Raji (cell line): ENCODE results near the gene DOCK1.

Experiments used
- POLR2A ChIP-seq: IDR thresholded peaks from 2 replicates; pipeline ENCODE4 v1.6.1; 2011; ENCODE audit warnings: low read depth, low read length, control low read depth; ENCODE audit not compliant: insufficient read depth

Gene DOCK1

DNA sequence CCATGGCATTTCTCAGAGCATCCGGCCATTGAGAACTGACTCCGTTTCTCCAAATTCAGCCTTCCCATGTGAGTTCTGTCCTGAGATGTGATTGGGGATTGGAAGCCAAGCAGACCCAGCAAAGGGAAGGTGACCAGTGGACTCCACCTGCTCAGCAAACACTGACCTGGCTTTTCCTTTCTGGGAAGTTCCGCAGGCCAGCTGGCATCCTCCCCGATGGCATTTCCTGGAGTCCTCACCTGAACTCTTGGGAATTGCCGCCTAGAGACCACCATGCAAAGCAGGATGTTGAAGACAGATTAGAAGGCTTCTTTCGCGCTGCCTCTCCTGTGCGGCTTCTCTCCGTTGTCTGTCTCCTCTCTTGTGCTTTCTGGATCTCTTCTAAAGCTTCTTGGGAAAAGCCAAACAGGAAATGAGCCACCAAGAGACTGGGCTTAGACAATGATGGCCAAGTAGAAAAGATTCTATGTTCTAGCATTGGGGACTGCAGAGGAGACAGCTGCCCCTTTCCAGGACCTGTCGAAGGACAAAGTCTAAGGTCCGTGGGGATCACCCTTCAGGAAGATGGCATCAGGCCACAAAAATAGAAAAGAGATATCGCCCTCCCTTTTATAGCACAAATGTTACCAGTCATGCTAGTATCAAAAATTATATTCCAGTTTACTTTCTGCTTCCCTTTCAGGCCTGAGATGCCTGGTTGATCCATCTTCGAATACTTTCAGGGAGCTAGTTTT lies 394.9 kb downstream of the DOCK1 start:
- TF ChIP-seq POLR2A: no peak

GRCh38 chr10:127300868-127301321 lies 395.7 kb downstream of the DOCK1 start:
- TF ChIP-seq POLR2A: no peak

- no peak for TF ChIP-seq POLR2A
Observed at GRCh38 chr10:127302343-127302742, 397.1 kb downstream of the DOCK1 start.

DNA sequence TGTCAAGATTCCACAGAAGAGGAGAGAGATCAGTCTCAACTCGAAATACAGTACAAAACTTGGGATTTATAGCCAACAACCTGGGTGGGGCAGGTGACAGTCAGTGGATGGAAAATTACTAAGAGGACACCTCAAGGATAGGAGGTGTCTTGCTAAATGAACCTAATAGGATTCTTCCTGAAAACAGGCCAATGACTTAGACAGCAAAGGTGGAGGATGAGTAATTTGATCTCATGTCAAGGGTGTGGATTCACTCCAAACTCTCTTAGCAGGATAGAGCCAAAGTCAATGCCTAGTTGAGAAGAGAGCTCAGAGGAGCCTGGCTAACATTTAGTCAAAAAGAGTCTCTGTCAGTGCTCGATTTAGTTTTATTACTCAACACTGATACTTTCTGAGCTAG lies 397.9 kb downstream of the DOCK1 start:
- no peak for TF ChIP-seq POLR2A

GRCh38 chr10:127303746-127304145 lies 398.5 kb downstream of the DOCK1 start:
- TF ChIP-seq POLR2A: no peak

DNA sequence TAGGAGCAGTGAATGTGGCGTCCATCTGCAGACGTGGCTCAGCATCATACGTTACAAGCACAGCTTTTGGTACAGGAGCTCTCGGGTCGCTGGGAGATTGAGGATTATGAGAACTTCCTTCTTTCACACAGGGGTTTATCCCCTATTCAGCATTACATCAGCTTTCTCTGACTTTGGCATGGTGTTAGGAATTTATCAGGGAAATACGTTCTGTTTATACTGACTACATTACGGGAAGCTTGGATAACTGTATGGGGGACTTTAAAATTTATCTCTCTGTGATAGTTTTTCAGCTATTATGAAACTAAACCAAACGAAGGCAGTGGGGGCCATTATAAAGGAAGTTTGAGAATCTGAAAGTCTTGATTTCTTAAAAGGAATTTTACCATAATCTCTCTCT lies 401.3 kb downstream of the DOCK1 start:
- no peak for TF ChIP-seq POLR2A

DNA sequence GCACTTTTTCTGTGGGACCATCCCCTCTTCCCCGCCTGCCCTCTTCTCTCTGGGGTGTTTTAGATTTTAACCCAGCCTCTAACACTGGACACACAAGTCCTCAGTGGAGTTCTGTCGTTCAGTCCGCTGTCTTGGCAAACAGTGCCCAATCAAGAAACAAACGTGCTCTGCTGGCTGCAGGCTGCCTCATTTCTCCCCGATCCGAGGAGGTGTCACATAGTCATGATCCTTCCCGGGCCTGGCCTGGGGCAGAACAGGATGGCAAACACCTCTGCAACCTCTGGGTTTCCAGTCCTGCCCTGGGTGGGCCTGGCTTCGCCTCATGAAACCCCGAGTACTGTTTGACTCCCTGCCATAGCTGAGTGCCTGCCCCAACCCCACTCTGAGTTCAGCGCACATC lies 402.1 kb downstream of the DOCK1 start:
- no peak for TF ChIP-seq POLR2A

DNA sequence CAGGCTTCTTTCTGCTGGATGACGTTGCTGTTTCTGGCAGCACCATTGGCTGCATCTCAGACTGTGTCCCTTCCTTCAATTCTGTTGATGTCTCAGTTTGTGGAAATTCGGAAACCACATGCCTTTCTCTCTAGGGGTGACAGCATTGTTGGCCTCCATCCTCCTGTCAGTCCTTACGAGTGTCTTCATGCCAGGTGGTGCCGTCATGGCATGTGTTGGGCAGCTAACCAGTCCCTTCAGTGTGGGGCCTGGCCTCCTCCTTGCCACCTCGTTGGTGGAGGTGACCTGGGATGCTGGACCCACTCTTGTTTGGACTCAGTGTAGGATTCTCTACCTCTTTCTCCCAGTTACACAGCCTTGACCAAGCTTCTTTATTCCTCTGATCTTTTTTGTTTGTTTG lies 402.8 kb downstream of the DOCK1 start:
- TF ChIP-seq POLR2A: no peak

GRCh38 chr10:127310430-127310829 lies 405.2 kb downstream of the DOCK1 start:
- no peak for TF ChIP-seq POLR2A

DNA sequence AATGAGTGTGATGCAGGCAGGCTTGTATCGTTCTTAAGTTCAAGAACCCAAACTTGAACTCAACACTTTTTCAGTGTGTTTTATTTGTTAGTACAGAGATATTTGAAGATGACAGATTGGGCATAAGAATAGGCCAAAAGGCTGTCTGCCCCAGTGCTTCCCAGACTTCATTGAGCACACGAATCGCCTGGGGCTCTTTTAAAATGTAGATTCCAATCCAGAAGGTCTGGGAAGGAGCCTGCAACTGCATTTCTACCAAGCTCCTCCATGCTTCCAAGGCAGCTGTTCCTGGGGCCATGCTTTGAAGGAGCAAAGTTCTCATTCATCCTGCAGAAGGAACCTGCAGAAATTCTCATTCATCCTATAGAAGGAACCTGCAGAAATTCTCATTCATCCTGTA lies 405.7 kb downstream of the DOCK1 start:
- no peak for TF ChIP-seq POLR2A

GRCh38 chr10:127313996-127314700 lies 408.9 kb downstream of the DOCK1 start:
- no peak for TF ChIP-seq POLR2A

- TF ChIP-seq POLR2A: no peak
Observed at GRCh38 chr10:127314797-127315196, 409.6 kb downstream of the DOCK1 start.

GRCh38 chr10:127315888-127316287 lies 410.7 kb downstream of the DOCK1 start:
- TF ChIP-seq POLR2A: no peak

DNA sequence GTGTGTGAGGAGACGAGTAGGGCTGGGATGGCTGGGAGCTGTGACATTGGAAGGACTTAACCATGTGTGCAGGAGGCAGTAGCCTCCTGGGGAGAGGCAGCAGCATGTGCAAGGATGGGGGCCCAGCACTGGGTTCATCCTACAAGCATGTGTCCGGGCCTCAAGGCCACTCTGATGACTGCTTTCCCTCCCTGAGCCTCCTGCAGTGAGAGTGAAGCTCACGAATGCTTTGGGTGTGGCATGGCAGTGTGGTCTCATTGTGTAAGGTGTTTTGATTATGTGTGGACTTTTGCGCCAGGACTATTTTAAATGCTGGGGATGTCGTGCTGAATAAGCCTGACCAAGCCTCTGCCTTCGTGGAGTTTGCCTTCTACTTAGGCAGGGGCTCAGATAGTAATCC lies 413.2 kb downstream of the DOCK1 start:
- no peak for TF ChIP-seq POLR2A

DNA sequence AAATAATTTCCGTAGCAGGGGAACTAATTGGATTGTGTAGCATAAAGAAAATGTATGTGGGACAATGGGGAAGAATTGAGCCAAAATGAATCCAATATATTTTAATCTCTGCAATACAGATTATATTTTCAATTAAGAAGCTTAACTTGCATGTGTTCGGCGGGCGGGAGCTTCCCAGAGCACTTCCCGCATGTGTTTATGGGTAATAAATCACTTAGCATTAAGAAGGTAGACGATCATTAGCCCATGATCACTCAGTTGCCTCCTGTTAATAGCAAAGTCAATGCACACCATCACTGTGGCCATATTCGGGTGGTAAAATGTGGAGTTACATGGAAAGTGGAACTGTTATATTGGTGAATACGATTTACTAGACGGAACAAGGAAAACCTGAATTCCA lies 414.0 kb downstream of the DOCK1 start:
- no peak for TF ChIP-seq POLR2A

DNA sequence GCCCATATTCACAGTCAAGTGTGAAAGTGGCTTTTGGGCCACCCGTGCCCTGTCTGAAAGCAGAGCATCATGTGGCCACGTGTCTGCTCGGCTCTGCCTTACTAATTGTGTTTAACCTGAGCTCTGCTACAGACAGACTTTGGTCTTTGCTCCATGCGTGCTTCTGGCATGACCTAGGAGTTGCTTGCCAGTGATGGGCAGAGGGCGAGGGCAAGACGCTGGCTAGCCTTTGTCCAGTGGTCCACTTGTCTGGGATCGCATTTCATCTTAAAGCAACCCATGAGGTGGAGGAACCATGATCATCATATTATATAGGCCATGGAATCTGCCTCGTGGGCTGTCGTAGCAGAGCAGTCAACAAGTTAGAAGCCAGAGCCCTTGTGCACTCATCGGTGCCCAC lies 414.5 kb downstream of the DOCK1 start:
- TF ChIP-seq POLR2A: no peak

DNA sequence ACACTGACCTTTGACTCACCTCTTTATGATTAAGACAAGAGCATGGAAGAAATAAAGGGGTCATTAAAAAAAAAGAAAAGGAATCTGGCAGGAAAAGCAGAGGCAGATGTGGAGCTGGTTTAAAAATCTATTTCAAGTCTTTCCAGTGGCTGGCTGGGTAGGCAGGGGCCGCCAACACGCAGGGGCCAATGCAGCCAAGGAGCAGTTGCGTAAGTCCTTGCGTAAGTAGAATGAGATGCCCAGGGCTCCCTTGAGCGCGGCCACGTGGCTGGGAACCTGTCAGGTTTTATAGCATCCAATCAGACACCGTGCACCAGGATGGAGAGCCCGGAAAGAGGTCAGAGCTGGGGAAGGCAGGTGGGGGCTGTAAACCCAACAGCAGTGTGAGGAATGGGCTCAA lies 414.9 kb downstream of the DOCK1 start:
- no peak for TF ChIP-seq POLR2A

DNA sequence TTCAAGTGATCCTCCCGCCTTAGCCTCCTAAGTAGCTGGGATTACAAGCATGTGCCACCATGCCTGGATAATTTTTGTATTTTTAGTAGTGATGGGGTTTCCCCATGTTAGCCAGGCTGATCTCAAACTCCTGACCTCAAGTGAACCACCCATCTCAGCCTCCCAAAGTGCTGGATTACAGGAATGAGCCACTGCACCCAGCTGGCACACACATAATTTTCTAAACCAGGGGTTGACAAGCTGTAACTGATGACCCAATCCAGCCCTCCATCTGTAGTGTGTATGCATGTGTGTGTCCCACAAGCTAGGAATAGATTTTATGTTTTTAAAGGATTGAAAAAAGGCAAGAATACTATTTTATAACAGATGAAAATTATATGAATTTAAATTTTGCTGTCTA lies 417.1 kb downstream of the DOCK1 start:
- TF ChIP-seq POLR2A: no peak
